Muscle layer of colon (tissue), 2 donors: ENCODE measurements around the gene CORO6.

ENCODE experiments used
- H3K27ac ChIP-seq: one replicate; pipeline ENCODE4 v1.7.0; 2013; ENCODE audit warnings: low read depth, mild to moderate bottlenecking, low read length, moderate library complexity
- H3K27me3 ChIP-seq, 2 donors: one replicate each; pipeline ENCODE4 v1.7.0; 2013; ENCODE audit warnings: low read length in 2 of 2, mild to moderate bottlenecking in 2 of 2; ENCODE audit not compliant: insufficient read depth in 2 of 2, control insufficient read depth in 1 of 2
- H3K36me3 ChIP-seq: one replicate; pipeline ENCODE4 v1.7.0; 2013; ENCODE audit warnings: mild to moderate bottlenecking, low read length; ENCODE audit not compliant: insufficient read depth
- H3K4me1 ChIP-seq: one replicate; pipeline ENCODE4 v1.7.0; 2013; ENCODE audit warnings: mild to moderate bottlenecking, low read length; ENCODE audit not compliant: insufficient read depth
- H3K4me3 ChIP-seq, 2 donors: one replicate each; pipeline ENCODE4 v1.7.0; 2013; ENCODE audit warnings: low read length in 2 of 2, low read depth in 1 of 2, mild to moderate bottlenecking in 1 of 2, moderate library complexity in 1 of 2
- H3K9ac ChIP-seq: one replicate; pipeline ENCODE4 v1.7.0; 2013; ENCODE audit warnings: low read length
- H3K9me3 ChIP-seq: one replicate; pipeline ENCODE4 v1.7.0; 2013; ENCODE audit warnings: mild to moderate bottlenecking, low read length
- donor health status: abdominal sarcoma.
- donor health status: Adenocarcinoma of cecum.

The CORO6 gene

DNA sequence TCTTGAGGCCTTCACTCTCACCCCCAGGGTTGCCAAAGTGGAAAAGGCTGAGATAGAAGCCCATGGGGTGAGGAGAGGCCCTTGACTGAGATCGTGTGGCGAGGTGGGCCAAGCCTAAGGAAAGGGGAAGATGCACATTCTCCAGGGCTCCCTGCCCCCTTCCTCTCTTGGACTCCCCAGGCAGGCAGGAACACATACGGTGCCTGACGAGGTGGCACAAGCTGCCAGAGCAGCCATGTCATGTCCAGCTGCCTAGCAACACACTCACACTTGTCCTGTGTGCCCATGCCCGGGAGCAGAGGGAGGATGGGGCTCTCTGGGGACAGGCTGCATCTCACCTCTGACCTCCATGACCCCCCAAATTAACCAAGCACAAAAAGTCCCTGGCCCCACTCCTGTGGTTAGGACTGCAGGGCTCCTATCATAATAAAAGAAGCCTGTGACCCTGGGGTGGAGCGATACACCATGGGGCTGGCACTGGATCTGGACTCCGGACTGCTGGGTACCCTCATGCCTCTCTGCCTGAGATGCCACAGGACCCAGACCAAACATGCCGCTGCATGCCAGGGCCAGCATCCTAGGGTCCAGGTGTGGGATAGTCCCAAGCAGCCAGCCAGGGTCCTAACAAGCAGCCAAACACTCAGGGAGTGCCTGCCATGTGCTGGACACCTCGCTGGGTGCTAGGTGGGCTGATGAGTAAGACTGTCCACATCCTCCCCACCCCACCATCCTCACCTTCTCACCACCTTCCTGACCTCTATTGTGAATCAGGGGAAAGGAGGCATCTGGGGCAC lies 35.8 kb downstream of the CORO6 start:
- Histone ChIP-seq H3K9ac (no peak overlapping the region), H3K9me3 (no peaks in the 10 kb centered on the region), H3K27ac (no peak overlapping the region), H3K4me1 (peaks cover 57% of the 10 kb centered on the region), H3K27me3 (no peaks in the 10 kb centered on the region), H3K4me3 (no peak overlapping the region), H3K36me3 (peaks cover 14% of the 10 kb centered on the region)

DNA sequence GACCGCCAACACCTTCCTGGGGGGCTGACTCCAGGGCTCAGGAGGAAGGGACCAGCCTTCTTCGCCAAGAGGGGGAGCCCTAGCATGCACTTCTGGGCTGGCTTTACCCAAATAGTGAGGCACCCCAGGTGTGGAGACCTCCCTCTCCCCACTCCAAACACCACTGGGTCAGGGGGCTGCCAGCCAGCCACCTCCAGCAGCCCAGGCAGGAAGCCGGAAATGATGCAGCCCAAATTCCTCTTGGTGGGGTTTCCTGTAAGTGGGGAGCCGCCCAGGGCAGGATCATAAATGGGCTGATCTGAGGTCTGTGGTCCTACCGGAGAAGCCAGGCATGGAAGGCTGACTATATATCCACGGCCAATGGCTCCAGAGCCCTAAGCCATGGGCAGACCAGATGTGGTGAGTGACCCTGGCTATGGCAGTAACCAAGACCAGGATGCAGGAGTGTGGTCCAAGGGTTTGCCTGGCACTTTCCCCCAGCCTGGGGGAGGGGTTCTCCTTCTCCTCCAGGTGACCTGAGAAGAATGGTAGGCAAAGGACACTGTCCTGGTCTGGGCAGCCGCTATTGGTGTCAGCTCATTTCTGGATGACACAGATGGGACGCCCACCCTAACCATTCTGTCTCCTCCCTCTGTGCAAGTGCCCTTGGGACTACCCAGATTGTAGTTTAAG lies 37.5 kb downstream of the CORO6 start:
- no peak overlapping the region for H3K9ac ChIP-seq
- peak overlapping the region; percentile 12 for H3K27ac ChIP-seq
- H3K36me3 ChIP-seq = peaks cover 17% of the 10 kb centered on the region
- H3K4me1 ChIP-seq = peaks cover 41% of the 10 kb centered on the region
- H3K9me3 ChIP-seq = no peaks in the 10 kb centered on the region
- H3K4me3 ChIP-seq = no peak overlapping the region
- H3K27me3 ChIP-seq = no peaks in the 10 kb centered on the region

DNA sequence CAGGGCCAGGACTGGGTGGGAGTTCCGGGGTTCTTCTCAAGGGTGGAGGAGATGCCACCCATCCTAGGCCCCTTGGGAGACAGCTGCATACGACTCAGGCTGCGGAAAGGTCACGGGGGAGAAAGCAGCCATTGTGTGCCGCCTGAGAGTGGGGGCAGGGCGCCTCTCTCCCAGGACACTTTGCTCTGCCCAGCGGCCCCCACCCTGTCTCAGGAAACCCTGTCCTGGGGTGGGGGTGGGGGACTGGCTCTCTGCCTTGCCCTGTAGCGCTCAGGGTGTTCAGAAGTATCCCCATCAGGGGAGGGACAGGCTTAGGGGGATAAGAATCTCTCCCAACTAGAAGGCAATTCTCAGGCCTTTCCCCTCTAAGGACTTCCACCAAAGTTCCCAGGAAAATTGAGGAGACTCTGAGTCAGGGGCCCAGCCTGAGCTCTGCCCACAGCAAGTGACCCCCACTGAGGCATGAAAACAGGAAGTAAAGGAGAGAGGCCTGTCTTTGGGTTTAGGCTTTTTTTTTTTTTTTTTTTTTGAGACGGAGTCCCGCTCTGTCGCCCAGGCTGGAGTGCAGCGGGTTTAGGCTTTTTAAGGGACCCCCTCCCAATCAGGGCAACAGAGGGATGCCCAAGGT lies 38.1 kb downstream of the CORO6 start:
- no peak overlapping the region for H3K9ac ChIP-seq
- peaks cover 36% of the 10 kb centered on the region for H3K4me1 ChIP-seq
- no peaks in the 10 kb centered on the region for H3K9me3 ChIP-seq
- H3K27me3 ChIP-seq = no peaks in the 10 kb centered on the region
- peaks cover 22% of the 10 kb centered on the region for H3K36me3 ChIP-seq
- H3K4me3 ChIP-seq = no peak overlapping the region
- no peak overlapping the region for H3K27ac ChIP-seq

DNA sequence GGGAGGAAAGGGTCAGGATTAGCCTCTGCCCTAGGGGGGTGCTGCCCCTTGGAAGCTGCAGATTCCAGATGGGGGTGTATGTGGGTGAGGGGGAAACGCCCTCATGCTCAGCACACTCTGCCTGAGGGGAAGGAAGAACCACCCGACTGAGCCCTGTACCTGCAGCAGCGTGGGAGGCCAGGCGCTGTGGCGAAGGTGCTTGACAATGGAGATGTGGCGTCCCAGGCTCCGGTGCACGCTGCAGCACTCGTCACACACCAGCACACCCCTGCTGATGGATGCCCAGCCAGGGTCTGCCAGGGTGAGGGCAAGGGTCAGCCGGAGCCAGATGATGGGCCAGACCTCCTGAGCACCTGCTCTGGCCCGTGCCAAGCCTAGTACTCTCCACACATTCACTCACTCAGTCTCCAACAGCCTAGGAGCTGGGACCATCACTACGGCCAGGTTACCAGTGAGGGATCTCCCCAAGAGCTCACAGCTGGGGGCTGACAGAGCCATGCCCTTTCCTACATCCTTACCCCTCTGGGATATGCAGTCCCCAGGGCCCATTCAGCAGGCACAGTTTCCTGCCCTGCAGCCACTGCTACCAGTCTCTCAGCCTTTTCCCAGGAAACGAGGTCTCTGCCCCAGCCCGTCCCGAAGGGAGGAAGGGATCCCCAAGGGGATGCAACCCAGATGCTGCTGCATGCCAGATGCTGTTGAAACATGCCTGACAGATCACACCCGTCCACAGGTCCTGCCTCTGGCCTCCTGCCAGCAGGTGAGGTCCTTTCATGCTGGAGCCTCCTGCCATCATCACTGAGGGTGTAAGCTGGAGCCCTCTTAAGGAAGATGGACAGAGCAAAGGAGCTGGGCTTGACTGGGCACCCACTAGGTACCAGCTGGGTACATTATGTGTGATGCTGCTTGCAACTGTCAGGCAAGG lies 39.1 kb downstream of the CORO6 start:
- Histone ChIP-seq H3K27ac (no peak overlapping the region), H3K27me3 (no peaks in the 10 kb centered on the region), H3K9me3 (no peaks in the 10 kb centered on the region), H3K9ac (no peak overlapping the region), H3K36me3 (peaks cover 28% of the 10 kb centered on the region), H3K4me3 (no peak overlapping the region), H3K4me1 (peaks cover 35% of the 10 kb centered on the region)

DNA sequence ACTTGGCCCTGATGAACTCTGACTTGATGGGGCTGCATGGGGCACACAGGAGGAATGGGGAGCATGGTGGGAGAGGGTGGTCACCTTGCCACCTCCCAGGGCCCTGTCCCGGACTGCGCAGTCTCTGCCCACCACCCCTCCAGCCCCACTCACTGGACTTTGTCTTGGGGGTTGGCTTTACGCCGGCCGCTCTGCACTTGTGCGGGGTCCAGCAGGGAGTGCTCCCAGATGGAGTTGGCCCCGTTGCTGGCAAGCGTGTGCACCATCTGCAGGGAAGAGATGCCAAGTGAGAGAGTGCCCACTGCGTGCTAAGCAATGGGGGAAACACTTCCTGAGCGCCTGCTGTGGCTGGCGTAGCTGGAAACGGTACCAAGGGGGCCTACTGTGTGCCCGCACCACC lies 39.9 kb downstream of the CORO6 start:
- no peak overlapping the region for H3K9ac ChIP-seq
- H3K4me1 ChIP-seq = peaks cover 33% of the 10 kb centered on the region
- H3K4me3 ChIP-seq = no peak overlapping the region

DNA sequence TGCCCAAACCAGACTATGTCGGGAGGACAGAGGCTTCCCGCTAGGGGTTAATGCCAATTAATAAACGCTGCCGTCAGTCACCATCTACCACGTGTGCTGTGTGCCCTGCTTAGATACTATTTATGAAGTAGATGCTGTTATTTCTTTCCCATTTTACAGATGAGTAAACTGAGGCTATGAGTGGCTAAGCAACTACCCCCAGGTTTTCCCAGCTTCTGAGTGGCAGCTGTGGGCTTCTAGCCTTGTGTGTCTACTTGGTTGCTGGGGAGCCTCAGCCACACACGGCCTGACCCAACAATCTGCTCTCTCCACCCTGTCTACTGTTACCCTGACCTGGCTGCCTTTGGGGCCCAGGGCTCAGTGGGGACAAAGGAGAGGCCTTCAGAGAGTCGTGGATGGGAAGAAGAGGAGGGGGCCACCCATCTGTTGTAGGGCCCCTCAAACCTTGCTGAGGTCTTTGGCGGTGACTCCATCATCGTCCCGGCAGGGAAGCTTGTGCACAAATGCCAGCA lies 40.4 kb downstream of the CORO6 start:
- H3K27ac ChIP-seq = no peak overlapping the region
- peaks cover 38% of the 10 kb centered on the region for H3K36me3 ChIP-seq
- H3K4me3 ChIP-seq = no peak overlapping the region
- H3K27me3 ChIP-seq = no peaks in the 10 kb centered on the region
- no peak overlapping the region for H3K9ac ChIP-seq
- peaks cover 33% of the 10 kb centered on the region for H3K4me1 ChIP-seq
- no peaks in the 10 kb centered on the region for H3K9me3 ChIP-seq

More for the DNA sequence above, 39.9 kb downstream of the CORO6 start:
- no peak overlapping the region for H3K27ac ChIP-seq
- no peaks in the 10 kb centered on the region for H3K9me3 ChIP-seq
- H3K27me3 ChIP-seq = no peaks in the 10 kb centered on the region
- H3K36me3 ChIP-seq = peaks cover 34% of the 10 kb centered on the region

DNA sequence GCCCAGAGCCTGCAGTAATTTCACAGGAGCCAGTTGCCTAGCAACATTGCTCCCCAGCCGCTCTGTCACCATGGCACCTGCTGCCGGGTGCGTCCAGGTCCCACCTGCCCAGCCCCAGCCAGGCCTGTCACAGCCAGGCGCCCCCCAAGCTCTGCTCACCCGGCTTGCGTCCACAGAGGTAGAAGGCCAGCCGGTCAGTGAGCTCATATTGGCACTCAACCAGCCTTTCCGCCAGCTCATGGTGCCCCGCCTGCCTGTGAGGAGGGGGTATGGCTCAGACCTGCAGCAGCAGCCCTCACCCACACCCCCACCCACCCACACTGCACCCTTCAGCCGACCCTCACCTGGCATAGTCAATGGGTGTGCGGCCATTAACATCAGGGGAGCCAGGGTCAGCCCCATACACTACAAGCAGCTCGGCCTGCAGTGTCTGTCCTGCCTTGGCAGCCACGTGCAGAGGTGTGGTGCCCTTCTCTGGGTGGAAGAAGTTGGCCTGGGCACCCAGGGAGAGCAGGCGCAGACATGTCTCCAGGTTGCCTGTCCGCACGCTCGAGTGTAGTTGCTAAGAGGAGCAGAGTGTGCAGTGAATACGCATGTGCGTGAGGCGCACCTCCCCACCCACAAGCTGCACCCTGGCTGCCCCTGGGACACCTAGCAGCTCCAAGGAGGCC lies 41.0 kb downstream of the CORO6 start:
- Histone ChIP-seq H3K27me3 (no peaks in the 10 kb centered on the region), H3K9ac (no peak overlapping the region), H3K4me3 (no peak overlapping the region), H3K4me1 (peaks cover 32% of the 10 kb centered on the region), H3K9me3 (no peaks in the 10 kb centered on the region), H3K36me3 (peaks cover 44% of the 10 kb centered on the region), H3K27ac (no peak overlapping the region)

DNA sequence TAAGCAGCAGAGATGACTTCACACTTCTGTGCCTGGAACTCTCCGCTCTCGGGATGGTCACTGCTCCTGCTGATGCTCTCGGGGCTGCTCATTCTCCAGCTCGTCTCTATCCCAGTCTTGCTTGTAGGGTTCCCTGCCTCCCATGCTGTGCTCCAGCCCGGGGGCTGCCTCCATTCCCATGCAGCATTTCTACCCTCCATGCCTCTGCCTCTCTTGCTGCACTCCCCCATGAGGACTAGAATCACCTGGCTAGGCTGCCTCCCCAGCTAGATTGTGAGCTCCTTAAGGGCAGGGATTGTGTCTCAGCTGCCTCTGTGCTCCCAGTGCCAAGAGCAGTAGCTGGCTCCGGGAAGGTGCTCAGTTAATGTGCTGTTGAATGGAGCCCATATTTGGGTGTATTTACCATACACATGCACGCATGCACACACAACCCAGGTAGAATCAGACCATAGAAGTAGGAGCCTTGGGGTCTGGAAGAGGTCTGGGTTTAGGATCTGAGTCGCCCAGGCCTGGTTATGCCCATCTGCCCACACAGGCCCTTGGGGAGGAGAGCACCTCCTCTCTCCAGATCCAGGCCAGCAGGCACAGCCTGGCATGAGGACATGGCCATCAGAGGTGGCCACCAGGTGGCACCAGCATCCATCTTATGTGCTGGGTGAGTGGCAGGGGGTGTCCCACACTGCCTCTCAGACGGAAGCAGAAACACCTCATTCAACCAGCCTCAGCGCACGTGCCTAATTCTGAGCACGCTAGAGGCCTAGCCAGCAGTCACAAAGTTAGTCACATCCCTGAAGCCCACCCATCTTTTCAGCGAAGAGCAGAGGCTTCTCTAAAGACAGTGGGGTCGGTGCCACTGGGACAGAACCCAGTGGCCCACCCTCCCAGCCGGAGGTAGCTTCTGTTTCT lies 42.6 kb downstream of the CORO6 start:
- Histone ChIP-seq H3K9me3 (no peaks in the 10 kb centered on the region), H3K27me3 (no peaks in the 10 kb centered on the region), H3K36me3 (peaks cover 59% of the 10 kb centered on the region), H3K27ac (no peak overlapping the region), H3K9ac (no peak overlapping the region), H3K4me1 (peaks cover 25% of the 10 kb centered on the region), H3K4me3 (no peak overlapping the region)

DNA sequence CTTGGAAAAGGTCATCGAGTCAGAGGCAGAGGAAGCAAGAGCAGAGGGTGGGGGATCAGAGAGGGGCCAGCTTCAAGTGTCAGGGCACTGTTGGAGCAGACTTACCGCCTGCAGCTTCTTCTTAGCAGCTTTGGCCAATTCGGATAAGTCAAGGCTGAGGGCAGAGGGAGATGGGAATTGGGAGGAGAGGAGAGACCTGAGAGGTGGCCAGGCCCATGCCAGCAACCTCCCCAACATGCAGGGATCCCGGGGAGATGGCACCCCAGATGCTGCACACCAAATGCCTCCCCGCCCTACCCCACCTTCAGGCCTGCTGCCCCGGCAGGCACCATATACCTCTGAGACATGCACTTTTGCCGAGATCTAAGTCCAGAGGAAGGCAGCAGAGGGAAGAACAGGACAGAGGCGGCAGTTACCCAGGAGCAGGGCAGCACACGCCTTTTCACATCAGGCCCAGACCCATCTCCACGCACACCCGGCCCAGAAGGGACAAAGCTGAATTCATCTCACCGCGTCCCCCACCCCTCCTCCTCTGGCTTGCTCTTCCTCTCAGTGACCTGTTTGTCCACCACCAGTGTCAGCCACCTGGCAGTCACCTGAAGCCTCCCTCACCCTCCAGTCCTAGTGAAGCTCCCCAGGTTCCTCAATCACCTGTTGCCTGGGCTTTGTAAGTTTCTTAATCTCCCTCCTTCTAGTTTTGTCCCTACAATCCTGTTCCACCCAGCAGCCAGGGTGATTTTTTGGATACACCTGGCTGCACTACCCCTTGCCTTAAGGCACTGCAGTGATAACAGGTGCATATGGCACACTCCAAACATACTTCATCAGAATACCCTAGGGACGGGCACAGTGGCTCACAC lies 43.9 kb downstream of the CORO6 start:
- no peak overlapping the region for H3K4me3 ChIP-seq
- peaks cover 62% of the 10 kb centered on the region for H3K36me3 ChIP-seq
- no peaks in the 10 kb centered on the region for H3K27me3 ChIP-seq
- H3K9me3 ChIP-seq = no peaks in the 10 kb centered on the region
- no peak overlapping the region for H3K27ac ChIP-seq
- H3K4me1 ChIP-seq = peaks cover 16% of the 10 kb centered on the region
- H3K9ac ChIP-seq = no peak overlapping the region
